HG02870 (cell line): ENCODE results near the gene FAM120A.

Experiments used
- ATAC-seq: cut with Tn5 transposase; IDR thresholded peaks from one replicate; pipeline ENCODE4 v1.9.1; 2021; ENCODE audit warnings: mild to moderate bottlenecking, moderate library complexity; ENCODE audit not compliant: unreplicated experiment

The FAM120A gene

GRCh38 chr9:93613791-93614190, 162.3 kb downstream of the FAM120A start:
- no peak for ATAC-seq

- ATAC-seq, result no peak
Measured at GRCh38 chr9:93614830-93615468, 163.5 kb downstream of the FAM120A start.
